Psoas muscle (tissue), 8 donors: Measurements from ENCODE around the gene PCF11. TPM values are rescaled to one million over a fixed set of nuclear protein-coding genes. Genes with fewer than 3 reads are reported as not detected.

Experiments used
- ATAC-seq, 4 donors: fragments of 200-7000 bp; cut with Tn5 transposase; one replicate each; pipeline ENCODE4 v1.9.1; 2020; ENCODE audit warnings: moderate library complexity in 3 of 4, mild to moderate bottlenecking in 2 of 4
- DNase-seq, 2 donors: peaks; one replicate each; pipeline ENCODE4 v3.0.0-alpha.2; 2020
- H3K27ac ChIP-seq: fragments of 200-600 bp; one replicate; pipeline ENCODE4 v1.8.0; 2022
- H3K27me3 ChIP-seq, 3 donors: fragments of 200-600 bp in 1 of 3; one replicate each; pipeline versions ENCODE4 v1.6.1 to v1.8.0; 2013 to 2022; ENCODE audit warnings: low read length in 2 of 3, mild to moderate bottlenecking in 2 of 3, moderate library complexity in 1 of 3; ENCODE audit not compliant: insufficient read depth in 3 of 3
- H3K36me3 ChIP-seq, 2 donors: fragments of 200-600 bp in 1 of 2; one replicate each; pipeline versions ENCODE4 v1.6.1 to v1.8.0; 2013 to 2022; ENCODE audit warnings: low read depth in 1 of 2, mild to moderate bottlenecking in 1 of 2, moderate library complexity in 1 of 2; ENCODE audit not compliant: insufficient read depth in 1 of 2
- H3K4me1 ChIP-seq: fragments of 200-600 bp; one replicate; pipeline ENCODE4 v1.8.0; 2022
- H3K4me3 ChIP-seq: fragments of 200-600 bp; one replicate; pipeline ENCODE4 v1.8.0; 2022; ENCODE audit warnings: mild to moderate bottlenecking
- H3K9me3 ChIP-seq: fragments of 200-600 bp; one replicate; pipeline ENCODE4 v1.8.0; 2022
- WGBS, 3 donors: extraction: QIAGEN DNeasy Blood & Tissue Kit; methylation state at CpG; one replicate each; pipeline versions ENCODE4 v1.1.6 to v1.1.7; 2013; 5-methylcytosine and 5-hydroxymethylcytosine counted together
- intact Hi-C, 2 donors: fragments of 100-400 bp; cut with DNase I; formaldehyde crosslinking; loops; one replicate each; pipeline versions ENCODE4 v1.11.0 to v1.14.2; 2022
- polyA plus RNA-seq, 3 donors: library from polyadenylated mRNA; stranded (reverse); fragments of 200-250 nt; gene quantifications; one replicate each; pipeline ENCODE4 v1.2.3, GENCODE V29; 2013
- total RNA-seq, 4 donors: library from RNA; stranded (reverse); fragmentation: NEBNext Ultra II Directional in 2 of 4; extraction: Animal tissue kit (Norgen Biotek cat#: 25700) in 2 of 4; gene quantifications; one replicate each; pipeline versions ENCODE4 v1.2.1 to v1.2.4, GENCODE V29; 2021 to 2023
- TF ChIP-seq, protein P1 (sequence below): fragments of 200-600 bp; IDR thresholded peaks from one replicate; pipeline ENCODE4 v1.8.0; 2022; ENCODE audit warnings: antibody characterized with exemption
- donor health status: healthy with polysubstance abuse.
- donor health status: DM: no; HTN: no; CAD: no; lungs with moderate emphysema.
- donor health status: Bipolar disorder and iron deficiency.
- donor health status: healthy.
- donor health status: DM: yes; HTN: yes; CAD: no.
- donor health status: DM: no; HTN: no; CAD: no.
- donor health status: DM: no; HTN: no; CAD: no.
- donor health status: DM: yes; HTN: yes; CAD: no.

Gene PCF11
- total and polyA plus RNA-seq, 7 donors, result 19.2 to 57.4 (median 31.4) TPM

DNA sequence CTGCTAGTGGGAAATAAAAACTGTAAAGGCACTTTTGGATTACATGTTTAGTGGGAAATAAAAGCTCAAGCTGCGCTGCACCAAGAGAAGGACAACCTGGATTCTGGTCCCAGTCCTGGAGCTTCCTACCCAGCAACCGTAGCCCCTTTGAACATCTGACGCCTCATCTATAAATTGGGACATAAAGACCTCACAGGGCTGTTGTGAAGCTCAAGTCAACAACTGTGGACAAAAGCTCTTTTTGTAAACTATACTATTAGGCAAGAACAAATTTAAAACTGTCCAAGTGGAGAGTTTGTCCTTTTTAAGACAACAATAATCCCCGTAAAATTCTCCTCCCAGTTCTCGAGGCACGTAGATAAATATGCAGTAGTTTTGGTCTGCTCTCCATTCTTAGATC, 17.6 kb upstream of the PCF11 start:
- H3K4me1 ChIP-seq, result peaks cover 7% of the 10 kb centered on the region
- DNase-seq (no peak), ATAC-seq (no peak)
- TF ChIP-seq, protein P1, sequence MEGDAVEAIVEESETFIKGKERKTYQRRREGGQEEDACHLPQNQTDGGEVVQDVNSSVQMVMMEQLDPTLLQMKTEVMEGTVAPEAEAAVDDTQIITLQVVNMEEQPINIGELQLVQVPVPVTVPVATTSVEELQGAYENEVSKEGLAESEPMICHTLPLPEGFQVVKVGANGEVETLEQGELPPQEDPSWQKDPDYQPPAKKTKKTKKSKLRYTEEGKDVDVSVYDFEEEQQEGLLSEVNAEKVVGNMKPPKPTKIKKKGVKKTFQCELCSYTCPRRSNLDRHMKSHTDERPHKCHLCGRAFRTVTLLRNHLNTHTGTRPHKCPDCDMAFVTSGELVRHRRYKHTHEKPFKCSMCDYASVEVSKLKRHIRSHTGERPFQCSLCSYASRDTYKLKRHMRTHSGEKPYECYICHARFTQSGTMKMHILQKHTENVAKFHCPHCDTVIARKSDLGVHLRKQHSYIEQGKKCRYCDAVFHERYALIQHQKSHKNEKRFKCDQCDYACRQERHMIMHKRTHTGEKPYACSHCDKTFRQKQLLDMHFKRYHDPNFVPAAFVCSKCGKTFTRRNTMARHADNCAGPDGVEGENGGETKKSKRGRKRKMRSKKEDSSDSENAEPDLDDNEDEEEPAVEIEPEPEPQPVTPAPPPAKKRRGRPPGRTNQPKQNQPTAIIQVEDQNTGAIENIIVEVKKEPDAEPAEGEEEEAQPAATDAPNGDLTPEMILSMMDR, result no peak
- 63 to 79% (median 70%) methylated on average over 6 of the region's 6 CpGs for WGBS, 3 donors
- no peak overlapping the region for H3K4me3 ChIP-seq
- intact Hi-C loops, result no loop called here
- no peaks in the 10 kb centered on the region for H3K27me3 ChIP-seq
- no peaks in the 10 kb centered on the region for H3K36me3 ChIP-seq
- H3K27ac ChIP-seq, result no peak overlapping the region
- H3K9me3 ChIP-seq, result no peaks in the 10 kb centered on the region

DNA sequence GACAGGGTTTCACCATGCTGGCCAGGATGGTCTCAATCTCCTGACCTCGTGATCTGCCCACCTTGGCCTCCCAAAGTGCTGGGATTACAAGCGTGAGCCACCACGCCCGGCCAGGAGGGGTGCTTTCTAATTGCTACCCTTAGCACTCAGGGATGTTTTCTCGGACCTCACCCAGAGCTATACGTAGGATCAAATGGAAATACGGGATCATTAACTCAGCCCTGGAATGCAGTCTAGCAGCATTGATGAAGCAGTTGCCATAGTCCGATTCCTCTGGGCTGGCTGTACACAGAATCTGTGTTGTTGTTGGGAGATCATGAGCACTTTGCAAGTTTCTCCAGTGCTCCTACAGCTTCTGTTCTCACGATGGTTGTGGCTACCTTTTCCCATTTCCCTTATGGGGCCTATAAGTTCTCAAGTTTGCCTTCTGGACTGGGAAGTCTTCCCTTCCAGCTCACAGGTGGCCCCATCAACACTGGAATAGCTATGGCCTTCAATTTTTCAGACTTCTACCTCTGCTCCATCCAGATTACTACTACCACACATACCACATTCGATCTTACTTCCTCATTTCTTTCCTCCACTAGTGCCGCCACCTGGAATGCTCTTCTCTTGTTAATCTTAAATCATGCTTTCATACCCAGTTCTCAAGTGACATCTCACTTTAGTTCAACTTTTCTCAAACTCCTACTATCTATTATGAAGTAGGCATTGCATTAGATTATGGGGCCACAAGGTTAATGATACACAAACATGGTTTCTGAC, 16.1 kb upstream of the PCF11 start:
- intact Hi-C loops, result no loop called here
- no peak for DNase-seq
- 91 to 95% (median 93%) methylated on average over 11 of the region's 11 CpGs for WGBS, 3 donors
- Histone ChIP-seq H3K36me3 (no peaks in the 10 kb centered on the region), H3K4me1 (peaks cover 7% of the 10 kb centered on the region), H3K9me3 (no peaks in the 10 kb centered on the region), H3K27me3 (no peaks in the 10 kb centered on the region), H3K4me3 (no peak overlapping the region), H3K27ac (no peak overlapping the region)
- no peak for ATAC-seq
- TF ChIP-seq, protein P1, result no peak

DNA sequence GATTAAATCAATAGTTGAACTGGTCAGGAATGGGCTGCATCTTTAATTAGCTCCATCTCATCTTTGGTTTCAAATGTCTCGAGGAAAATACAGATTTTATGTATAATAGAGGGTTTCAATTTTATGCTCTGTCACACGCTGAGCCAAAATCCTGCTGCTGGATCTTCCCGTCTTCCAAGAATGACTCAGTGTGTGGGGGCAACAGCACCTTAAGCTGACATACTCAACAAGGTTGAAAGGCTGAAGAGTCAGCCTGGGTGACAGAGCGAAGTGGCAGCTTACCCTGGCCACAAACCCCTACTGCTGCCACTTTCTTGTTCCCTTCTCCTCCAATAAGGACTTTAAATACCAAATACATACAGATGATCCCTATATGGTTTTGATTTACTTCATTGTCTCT, 9.0 kb upstream of the PCF11 start:
- TF ChIP-seq, protein P1, result no peak
- DNase-seq, result no peak
- 67 to 74% (median 71%) methylated on average over 4 of the region's 4 CpGs for WGBS, 3 donors

DNA sequence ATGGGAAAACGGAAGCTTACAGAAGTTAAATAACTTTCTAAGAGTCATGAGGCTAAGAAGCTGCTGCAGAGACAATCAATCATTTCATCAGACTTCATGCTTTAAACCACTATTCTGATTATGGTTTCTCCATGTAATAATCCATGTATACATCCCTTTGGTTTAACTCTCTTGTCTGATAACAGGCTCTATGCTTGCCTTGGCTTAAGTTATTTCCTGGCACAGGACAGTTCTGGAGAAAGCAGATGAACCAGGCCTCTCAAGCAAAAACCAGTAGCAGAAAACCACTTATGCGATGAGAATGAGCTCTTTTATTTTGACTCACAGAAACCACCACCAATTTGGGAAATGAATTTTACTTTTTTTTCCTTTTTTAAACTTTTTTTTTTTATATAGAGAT, 6.5 kb upstream of the PCF11 start:
- intact Hi-C loops, result loop anchor here in 1 of 2 donors (5.0 kb wide), 1 partner anchor 48 kb away; no protein-coding TSS in a partner anchor
- WGBS, 3 donors, result 91 to 96% (median 94%) methylated on average over 2 of the region's 2 CpGs
- TF ChIP-seq, protein P1, result no peak
- H3K4me1 ChIP-seq, result no peaks in the 10 kb centered on the region
- ATAC-seq (no peak), DNase-seq (no peak)
- no peaks in the 10 kb centered on the region for H3K36me3 ChIP-seq
- no peaks in the 10 kb centered on the region for H3K27me3 ChIP-seq
- H3K27ac ChIP-seq, result no peak overlapping the region
- no peak overlapping the region for H3K4me3 ChIP-seq
- no peaks in the 10 kb centered on the region for H3K9me3 ChIP-seq

More for the DNA sequence above, 9.0 kb upstream of the PCF11 start:
- no peaks in the 10 kb centered on the region for H3K27me3 ChIP-seq
- ATAC-seq, result no peak
- H3K27ac ChIP-seq, result no peak overlapping the region
- no peaks in the 10 kb centered on the region for H3K36me3 ChIP-seq
- H3K9me3 ChIP-seq, result no peaks in the 10 kb centered on the region
- intact Hi-C loops, result no loop called here
- no peak overlapping the region for H3K4me3 ChIP-seq
- no peaks in the 10 kb centered on the region for H3K4me1 ChIP-seq
